IPS-18c (cell line): ENCODE data around the gene CCDC80.

Experiments
- H3K4me3 ChIP-seq: 2 replicates; pipeline ENCODE4 v1.7.0; 2013; ENCODE audit warnings: low read depth, mild to moderate bottlenecking, low read length, moderate library complexity; ENCODE audit not compliant: insufficient read depth
- H3K9me3 ChIP-seq: one replicate; pipeline ENCODE4 v1.6.1; 2013; ENCODE audit warnings: mild to moderate bottlenecking, low read length, moderate library complexity; ENCODE audit not compliant: control insufficient read depth, insufficient read depth

CCDC80 gene, protein sequence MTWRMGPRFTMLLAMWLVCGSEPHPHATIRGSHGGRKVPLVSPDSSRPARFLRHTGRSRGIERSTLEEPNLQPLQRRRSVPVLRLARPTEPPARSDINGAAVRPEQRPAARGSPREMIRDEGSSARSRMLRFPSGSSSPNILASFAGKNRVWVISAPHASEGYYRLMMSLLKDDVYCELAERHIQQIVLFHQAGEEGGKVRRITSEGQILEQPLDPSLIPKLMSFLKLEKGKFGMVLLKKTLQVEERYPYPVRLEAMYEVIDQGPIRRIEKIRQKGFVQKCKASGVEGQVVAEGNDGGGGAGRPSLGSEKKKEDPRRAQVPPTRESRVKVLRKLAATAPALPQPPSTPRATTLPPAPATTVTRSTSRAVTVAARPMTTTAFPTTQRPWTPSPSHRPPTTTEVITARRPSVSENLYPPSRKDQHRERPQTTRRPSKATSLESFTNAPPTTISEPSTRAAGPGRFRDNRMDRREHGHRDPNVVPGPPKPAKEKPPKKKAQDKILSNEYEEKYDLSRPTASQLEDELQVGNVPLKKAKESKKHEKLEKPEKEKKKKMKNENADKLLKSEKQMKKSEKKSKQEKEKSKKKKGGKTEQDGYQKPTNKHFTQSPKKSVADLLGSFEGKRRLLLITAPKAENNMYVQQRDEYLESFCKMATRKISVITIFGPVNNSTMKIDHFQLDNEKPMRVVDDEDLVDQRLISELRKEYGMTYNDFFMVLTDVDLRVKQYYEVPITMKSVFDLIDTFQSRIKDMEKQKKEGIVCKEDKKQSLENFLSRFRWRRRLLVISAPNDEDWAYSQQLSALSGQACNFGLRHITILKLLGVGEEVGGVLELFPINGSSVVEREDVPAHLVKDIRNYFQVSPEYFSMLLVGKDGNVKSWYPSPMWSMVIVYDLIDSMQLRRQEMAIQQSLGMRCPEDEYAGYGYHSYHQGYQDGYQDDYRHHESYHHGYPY

GRCh38 chr3:112640930-112641801 is at the start of gene CCDC80:
CCDC80 (minus strand) TSS chr3:112641143; CDS start chr3:112639905, 1,238 bp downstream.
- H3K4me3 ChIP-seq: no peak within 1 kb of the TSS
- H3K9me3 ChIP-seq: peaks cover 3% of the 10 kb centered on the region

GRCh38 chr3:112689989-112690388 is 49.0 kb upstream of the CCDC80 start:
- H3K9me3 ChIP-seq: peaks cover 2% of the 10 kb centered on the region
- no peak overlapping the region for H3K4me3 ChIP-seq

- Histone ChIP-seq H3K9me3 (peaks cover 2% of the 10 kb centered on the region), H3K4me3 (no peak overlapping the region)
These were observed 48.4 kb upstream of the CCDC80 start for GRCh38 chr3:112689385-112689784.

- no peak overlapping the region for H3K4me3 ChIP-seq
- H3K9me3 ChIP-seq: peaks cover 2% of the 10 kb centered on the region
These were observed 47.9 kb upstream of the CCDC80 start for GRCh38 chr3:112688819-112689218.

DNA sequence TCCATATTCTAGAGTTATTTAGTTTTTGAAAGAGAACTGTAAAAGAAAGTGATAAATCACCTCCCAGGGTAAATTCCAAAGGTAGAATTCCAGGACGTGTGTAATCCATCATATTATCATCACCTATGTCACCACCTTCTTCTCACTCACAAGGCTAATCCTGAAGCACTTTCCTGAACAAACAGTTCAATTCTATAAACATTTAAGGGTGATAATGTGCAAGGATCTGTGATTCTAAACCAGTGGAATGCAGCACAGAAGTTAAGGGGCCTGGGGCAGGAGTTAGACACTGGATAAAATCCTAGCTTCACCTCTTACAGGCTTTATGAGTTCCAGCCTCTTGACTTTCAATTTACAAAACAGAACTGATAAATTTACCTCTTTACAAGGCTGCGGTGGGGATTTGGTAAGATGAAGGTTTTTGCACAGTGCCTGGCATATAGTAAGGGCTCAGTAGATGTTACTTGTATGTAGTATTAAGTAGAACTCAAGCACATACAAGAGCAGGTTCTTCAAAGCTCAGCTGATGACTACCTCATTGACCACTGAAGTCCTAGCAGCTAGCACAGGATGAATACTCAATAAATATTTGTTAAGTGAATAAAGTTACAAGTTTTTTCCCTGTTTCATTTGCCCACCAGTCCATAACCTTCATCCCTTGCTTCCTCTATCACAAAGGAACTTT is 47.3 kb upstream of the CCDC80 start:
- Histone ChIP-seq H3K4me3 (no peak overlapping the region), H3K9me3 (no peaks in the 10 kb centered on the region)

DNA sequence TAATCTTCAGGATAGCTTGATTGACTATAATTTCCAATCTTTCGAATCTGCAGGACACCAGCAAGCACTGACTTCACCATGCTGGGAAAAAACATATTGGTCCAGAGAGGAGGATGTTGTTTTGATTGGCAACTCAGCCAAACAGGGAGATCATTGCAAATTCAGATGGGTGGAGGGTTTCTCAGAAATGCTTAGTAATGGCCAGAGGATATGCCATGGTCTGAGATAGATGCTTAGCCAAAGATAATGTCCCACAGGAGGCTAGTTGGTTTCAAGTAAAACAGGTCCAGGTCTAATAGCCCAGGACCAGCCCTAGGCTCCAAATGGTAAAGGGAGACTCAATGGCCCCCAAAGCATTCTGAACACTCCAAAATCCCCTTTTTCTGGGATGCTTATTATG is 46.7 kb upstream of the CCDC80 start:
- Histone ChIP-seq H3K4me3 (no peak overlapping the region), H3K9me3 (no peaks in the 10 kb centered on the region)

- Histone ChIP-seq H3K9me3 (no peaks in the 10 kb centered on the region), H3K4me3 (no peak overlapping the region)
These were observed 46.3 kb upstream of the CCDC80 start for GRCh38 chr3:112687211-112687610.

DNA sequence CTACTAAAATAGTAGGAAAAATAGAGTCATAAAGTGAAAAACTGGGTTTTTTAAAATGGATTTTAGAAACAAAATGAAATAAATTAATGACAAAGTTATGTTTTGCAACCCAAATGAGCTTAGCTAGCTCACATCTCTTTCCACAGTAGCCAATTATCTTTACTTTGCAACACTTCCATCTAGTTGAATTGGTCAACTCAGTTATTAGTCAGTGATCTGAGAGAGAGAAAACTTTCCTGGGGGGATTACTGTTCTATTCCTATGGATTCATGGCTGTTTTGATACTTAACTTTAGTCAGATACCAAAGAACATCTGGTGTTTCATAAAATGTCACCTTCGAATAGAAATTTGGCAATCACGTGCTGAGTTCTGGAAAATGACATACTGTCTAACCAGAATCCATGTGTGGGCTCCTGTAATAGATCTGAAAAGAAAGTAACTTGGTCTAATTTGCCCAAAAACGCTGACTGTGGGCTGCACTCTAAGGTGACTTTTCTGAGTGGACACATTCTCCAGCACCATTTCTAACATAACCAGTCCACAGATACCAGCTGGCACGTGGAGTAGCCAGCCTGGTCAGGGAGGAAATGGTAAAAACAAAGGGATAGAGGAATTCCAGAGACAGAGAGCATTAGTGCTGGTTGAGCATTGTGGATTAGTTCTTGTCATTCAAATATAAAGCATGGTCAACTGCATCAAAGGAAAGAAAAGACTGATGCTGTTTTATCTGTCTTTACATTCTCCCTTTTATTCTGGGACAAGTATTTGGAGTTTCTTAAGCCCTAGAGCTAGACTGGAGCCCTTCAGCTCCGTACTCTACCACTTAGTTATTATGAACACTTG is 45.2 kb upstream of the CCDC80 start:
- H3K9me3 ChIP-seq: no peaks in the 10 kb centered on the region
- no peak overlapping the region for H3K4me3 ChIP-seq

- H3K4me3 ChIP-seq: no peak overlapping the region
- H3K9me3 ChIP-seq: no peaks in the 10 kb centered on the region
These were observed 44.5 kb upstream of the CCDC80 start for GRCh38 chr3:112685420-112685819.

DNA sequence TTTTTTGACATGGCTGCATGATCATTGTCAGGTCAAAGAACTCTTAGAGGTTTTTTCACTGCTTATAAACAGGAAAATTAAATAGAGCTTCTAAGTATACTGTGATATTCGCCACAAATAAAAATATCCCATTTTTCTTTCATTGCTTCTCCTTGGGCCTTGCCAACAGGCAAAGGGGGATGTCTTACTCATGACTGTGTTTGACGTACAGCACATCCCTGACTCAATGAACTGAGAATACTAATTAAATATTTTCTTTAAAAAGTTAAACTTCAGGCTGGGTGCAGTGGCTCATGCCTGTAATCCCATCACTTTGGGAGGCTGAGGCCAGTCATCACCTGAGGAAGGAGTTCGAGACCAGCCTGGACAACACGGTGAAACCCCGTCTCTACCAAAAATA is 41.4 kb upstream of the CCDC80 start:
- Histone ChIP-seq H3K9me3 (no peaks in the 10 kb centered on the region), H3K4me3 (no peak overlapping the region)

GRCh38 chr3:112681822-112682325 is 40.9 kb upstream of the CCDC80 start:
- no peak overlapping the region for H3K4me3 ChIP-seq
- no peaks in the 10 kb centered on the region for H3K9me3 ChIP-seq

DNA sequence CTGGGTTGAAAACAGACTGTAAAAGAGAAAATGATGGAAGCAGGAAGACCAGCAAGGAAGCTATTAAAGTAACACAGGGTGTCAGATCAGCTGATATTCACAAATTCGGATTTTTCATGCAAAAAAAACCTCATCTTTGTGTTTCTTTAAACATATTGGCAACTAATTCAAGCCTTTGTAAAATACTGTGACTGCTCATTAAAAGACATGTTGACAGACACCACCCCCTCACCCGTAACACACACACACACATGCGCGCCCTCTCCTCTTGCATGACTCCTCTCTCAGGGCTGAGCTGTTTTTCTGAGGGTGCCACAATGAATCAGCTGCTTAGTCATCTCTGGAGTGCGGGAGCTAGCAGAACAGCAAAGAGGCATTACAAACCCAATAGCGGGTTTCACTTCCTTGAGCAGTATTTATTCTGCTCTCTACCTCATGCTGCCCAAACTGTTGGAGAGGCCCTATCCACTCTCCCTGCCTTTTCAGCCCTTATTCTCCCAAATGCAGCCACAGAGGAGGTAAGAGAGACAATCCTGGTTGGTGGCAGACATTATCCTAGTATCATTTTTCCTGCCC is 35.8 kb upstream of the CCDC80 start:
- Histone ChIP-seq H3K4me3 (no peak overlapping the region), H3K9me3 (no peaks in the 10 kb centered on the region)

GRCh38 chr3:112675943-112676535 is 35.1 kb upstream of the CCDC80 start:
- Histone ChIP-seq H3K4me3 (no peak overlapping the region), H3K9me3 (no peaks in the 10 kb centered on the region)

DNA sequence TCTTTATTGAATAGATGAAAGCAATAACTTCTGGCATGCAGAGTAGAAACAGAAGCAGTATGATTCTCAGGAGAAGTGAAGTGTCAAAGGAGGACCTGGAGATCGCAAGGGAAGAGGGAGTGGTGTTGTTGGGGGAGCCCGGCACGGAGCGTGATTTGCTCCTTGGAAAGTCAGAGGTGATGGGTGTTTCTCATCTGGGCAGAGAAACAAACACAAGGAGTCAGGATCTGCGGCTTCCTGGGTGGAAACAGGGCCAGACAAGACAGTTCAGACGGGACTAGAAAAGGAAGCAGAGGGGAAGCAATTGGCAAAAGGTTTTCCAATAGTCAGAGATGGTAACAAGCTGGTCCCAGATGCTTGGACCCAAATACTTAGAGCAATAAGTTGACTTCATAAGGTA is 34.4 kb upstream of the CCDC80 start:
- no peaks in the 10 kb centered on the region for H3K9me3 ChIP-seq
- no peak overlapping the region for H3K4me3 ChIP-seq
